HG02884 (cell line): Measurements from ENCODE around the gene CRIM1.

ENCODE experiments used
- ATAC-seq: cut with Tn5 transposase; IDR thresholded peaks from one replicate; pipeline ENCODE4 v1.9.1; 2021; ENCODE audit warnings: mild to moderate bottlenecking, moderate library complexity; ENCODE audit not compliant: unreplicated experiment

Gene CRIM1

DNA sequence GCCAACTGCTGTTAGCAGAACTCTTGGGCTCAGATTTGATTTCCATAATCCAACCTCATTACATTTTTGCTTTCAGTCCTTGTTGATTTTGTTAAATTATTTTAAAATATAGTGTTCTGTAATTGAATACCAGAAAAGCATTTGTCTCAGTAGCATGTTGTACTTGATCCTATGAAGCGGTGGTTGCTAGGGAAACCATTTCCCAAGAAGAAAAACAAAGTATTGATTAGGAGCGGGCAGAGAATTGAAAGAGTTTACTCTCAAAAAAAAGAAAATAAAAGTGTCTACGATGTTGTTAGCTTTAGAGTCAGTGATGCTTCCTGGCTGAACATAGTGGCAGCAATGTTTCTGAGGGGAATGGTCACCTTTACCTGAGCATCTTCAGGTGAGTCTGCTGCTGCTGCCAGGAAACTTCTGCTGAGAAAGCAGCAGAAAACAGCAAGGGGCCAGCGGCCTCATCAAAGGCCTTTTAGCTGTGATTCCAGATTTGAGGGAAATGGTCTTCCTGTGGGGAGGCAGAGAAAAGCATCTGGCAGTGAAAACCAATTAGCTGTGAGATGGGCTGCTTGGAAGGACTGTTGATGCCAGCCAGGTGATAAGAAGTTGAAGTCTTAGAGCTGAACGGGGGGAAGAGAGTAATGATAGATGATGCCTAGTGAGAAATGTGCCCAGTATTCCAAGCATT lies 37.1 kb downstream of the CRIM1 start:
- ATAC-seq = no peak

DNA sequence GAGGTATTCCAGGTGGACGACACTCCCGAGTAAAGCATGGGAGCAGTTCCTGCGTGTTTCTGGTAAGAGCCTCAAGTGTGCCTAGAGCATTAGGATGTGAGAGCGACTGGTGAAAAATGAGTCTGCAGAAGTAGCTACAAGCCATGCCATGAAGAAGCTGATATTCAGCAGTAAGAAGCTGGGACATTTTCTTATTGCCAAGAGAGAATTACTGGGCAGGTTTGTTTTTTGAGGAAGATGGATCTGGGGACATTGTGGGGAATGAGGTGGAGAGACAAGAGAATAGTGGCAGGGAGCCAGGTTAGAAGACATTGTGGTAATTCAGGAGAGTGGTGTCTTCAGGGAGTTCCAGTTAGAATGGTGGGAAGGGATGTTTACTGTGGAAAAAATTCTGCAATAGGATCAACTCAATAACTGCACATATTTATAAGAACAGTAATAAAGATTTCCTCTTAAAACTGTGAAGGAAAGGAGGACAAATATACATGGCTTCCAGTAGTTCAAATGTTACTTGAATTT lies 38.2 kb downstream of the CRIM1 start:
- no peak for ATAC-seq

- ATAC-seq = no peak
Observed at GRCh38 chr2:36394804-36395203, 39.2 kb downstream of the CRIM1 start.

GRCh38 chr2:36395866-36396265 lies 40.3 kb downstream of the CRIM1 start:
- ATAC-seq = no peak

DNA sequence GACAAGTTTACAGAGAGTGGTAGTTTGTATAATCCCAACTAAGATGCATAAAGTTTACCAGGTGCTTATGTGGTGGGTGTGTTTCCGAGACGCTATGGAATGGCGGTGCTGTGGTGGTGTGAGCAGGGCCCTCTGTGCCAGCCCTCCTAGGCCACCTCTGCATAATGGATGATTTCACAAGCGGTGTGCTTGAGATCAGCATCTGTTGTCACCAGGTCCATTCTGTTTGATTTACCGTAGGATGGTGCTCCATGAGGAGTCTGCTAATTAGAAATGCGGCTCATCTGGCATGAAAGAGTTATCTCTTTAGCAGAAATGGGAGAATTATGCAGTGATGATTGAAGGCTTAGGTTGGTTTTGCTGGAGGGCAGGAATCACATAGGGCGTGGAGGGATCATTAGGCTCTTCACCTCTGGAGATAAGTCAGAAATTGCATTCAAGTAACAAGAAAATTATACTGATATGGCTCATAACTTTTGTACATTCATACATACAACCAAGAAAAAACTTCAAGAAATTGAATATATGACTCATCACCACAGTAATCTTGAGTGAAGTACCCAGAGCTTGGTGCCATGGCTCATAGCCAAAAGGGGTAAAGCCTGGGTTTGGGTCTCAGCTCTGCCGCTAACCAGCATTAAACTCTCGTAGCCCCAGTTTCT lies 41.4 kb downstream of the CRIM1 start:
- ATAC-seq = no peak

DNA sequence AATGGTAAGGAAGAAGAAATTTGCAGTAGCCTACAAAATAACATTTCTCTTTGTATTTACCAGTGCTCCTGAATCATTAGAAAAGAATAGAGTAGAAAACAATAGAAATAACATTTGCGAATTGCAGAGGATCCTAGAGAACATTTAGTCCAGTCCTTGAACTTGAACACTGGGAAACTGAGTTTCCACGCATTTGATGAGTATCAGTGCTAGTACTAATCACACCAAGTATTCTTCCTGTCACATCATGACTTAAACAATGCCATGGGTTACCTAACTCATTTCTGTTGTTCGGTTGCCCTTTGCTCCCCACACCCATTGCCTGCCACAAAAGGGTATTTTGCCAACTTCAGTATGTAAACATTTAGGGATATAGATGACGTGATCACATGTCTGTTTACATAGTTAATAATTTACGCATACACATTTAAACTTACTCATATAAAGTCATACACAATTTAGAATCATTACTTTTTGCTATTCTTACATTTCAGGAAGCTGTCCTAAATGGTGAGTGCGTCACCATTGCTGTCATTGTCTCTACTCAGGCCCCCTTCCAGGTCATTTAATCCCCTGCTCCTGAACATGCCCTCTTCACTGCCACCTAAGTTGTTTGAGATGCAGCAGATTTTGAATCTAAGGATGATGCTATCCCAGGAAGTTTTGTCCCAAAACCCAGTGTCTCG lies 42.3 kb downstream of the CRIM1 start:
- ATAC-seq = no peak

GRCh38 chr2:36399050-36399449 lies 43.5 kb downstream of the CRIM1 start:
- ATAC-seq = no peak

DNA sequence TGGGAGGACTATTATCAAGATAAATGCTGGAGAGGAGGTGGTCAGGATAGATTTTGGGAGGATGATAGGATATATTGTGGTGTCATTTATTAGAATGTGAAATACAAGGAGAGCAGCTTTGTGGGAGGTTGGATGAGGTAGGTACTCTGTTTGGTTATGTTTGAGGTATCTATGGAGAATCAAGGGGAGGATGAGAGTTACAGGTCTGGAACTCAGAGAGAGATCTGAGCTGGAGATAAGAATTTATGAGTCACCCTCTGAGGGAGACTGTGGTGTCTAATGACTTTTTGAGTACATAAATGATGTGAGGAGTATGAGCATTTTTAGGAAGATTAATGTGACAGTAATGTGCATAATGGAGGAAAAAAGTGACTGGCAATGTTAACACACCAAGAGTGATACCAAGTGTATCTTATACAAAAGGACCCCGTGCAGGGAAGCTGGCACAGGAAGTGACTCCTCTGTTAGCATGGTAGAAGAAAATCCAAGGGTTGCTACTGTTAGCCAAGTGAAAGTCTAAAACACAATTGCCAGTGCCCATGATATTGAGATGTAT lies 48.2 kb downstream of the CRIM1 start:
- peak; percentile 68 for ATAC-seq

DNA sequence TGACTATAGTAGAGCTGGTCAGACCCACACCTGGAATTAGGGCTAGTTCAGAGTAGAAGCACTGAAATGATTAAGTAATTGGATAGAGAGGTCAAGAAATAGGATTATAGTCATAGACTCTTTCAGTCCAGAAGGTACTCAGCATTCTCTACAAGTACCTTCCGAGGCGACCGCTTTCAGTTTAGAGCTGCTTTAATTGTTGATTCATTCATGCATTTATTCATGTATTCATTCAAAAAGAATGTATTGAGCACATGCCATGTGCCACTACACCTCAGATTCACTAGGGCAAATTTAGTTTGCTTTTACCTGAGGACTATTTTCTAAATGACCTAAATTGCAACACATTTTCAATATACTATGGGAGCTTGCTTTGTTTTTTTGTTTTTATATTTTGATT lies 48.7 kb downstream of the CRIM1 start:
- peak; percentile 21 for ATAC-seq

- peak; percentile 42 for ATAC-seq
Observed at GRCh38 chr2:36404754-36405153, 49.2 kb downstream of the CRIM1 start.

- no peak for ATAC-seq
Observed at GRCh38 chr2:36405183-36405582, 49.6 kb downstream of the CRIM1 start.

DNA sequence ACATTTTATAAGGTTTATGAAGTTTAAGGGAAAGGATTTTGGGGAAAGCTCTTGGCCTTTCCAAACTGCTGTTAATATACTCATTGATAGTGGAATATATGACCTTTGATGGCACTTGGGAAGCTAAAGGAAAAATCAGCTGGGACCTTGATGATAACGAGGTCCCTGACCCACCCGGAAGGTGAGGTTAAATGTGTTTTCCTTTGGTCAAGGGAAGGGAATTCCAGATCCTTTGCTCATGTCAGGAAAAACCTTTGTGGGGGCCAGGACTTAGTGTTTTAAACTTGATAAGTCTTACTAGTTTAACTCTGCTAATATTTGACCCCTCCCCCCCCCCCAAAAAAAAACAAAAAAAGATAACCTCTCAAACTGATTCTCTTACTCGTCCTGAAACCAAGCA lies 50.7 kb downstream of the CRIM1 start:
- no peak for ATAC-seq

GRCh38 chr2:36407413-36407812 lies 51.8 kb downstream of the CRIM1 start:
- no peak for ATAC-seq

- no peak for ATAC-seq
Observed at GRCh38 chr2:36408198-36408703, 52.7 kb downstream of the CRIM1 start.

DNA sequence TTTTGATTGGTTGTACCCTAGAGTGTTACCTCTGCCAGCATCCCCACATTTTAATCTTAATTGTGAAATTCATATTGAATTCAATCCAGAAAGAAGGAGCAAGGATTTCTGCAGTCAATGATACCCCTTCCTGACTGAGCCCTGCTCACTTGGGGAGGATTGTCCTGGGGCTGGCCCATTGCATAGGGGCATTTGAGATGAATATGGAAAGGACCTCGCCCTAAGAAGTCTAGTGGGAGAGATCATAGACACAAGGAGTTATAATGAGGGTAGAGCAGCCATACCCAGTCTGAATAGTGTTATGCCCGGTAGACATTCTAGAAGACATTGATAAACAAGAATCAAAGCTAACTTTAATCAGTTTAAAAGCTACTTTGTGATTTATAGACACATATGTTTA lies 53.8 kb downstream of the CRIM1 start:
- no peak for ATAC-seq

GRCh38 chr2:36409935-36410334 lies 54.4 kb downstream of the CRIM1 start:
- no peak for ATAC-seq

DNA sequence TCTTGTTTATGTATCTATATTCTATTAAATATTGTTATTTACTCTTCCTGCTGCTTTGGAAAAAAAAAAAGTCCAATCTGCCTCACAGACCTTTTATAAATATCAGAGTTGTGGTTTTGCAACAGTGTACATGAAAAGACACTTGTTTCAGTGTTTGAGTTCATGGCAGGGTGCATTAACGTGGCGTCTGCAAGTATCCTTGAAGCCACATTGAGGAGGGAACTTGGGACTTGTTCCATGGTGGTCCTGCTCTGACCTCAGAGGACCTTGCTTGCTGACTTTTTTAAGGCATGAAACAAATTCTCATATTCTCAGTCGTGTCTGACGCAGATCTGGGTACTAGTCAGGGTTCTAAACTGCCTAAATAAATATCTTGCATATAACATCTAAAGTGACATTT lies 55.1 kb downstream of the CRIM1 start:
- ATAC-seq = no peak

DNA sequence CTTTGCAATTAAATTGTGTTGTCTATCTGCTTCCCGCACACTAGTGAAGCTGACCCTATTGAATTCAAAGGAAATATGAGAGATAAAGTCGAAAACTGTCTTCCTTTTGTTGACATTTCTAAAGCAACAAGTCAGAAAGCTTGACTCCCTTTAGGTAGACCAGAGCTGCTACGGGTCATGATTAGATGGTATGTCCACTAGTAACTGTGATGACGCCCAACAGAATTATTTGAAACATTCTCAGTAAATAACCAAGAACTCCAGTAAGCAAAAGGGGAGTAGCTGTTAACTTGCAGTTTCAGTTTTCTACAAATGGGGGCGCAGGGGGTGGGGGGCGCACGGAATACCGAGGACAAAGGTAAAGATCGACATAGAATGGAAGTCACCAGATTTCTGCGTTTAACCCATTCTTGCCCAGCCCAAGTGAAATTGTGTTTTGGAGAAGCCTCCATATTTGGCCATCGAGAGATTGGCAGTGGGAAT lies 56.4 kb downstream of the CRIM1 start:
- ATAC-seq = no peak

DNA sequence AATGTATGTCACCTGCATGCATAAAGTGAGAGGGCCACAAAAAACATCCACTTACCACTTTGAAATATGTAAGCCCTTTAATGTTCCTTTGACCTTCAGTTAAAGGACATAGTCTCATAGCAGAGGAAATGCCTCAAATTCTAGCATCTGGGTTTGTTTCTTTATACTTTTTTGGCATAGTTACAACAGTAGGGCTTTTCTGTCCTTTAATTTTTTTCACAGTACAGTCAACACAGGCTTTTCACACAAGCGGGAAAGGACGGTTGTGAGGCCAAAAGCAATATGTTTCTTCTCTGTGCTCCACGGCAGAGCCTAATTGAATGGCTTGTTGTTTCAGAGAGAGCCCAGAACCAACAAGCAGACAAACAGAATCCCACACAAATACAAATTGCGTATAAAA lies 57.6 kb downstream of the CRIM1 start:
- ATAC-seq = no peak

GRCh38 chr2:36414307-36414706 lies 58.7 kb downstream of the CRIM1 start:
- ATAC-seq = no peak

DNA sequence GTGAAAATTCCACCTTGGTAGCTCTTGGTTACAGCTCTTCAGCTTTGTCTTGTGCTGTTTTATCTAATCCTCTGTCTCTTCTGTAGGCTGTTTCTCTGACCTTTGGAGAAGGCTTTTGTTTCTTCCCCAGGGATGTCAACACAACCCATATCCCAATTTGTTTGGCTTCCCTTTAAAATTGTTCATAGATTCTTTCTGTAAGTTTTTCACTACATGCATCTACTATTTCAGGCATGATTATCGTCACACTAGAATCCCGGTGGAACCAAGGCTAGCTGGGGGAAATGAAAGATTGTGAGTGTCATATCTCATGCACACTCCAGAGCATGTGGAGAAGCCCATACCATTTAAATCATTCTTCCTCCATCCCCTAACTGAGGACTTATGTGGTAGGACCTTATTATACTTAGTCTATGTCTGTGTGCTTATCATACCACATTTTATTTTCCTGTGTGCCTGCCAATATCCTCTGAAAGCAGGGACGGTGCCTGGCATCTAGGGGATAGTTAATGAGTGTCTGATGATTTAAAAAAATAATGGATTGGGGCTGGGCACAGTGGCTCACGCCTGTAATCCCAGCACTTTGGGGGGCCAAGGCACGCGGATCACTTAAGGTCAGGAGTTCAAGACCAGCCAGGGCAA lies 59.9 kb downstream of the CRIM1 start:
- no peak for ATAC-seq
